ENCODE measurements around the gene FBXL17.

The FBXL17 gene

GRCh38 chr5:107887166-107887943 lies 494.5 kb downstream of the FBXL17 start:
- TF ChIP-seq TAF1 (IDR thresholded peaks at IDR 0.05; ENCODE audit: borderline replicate concordance, insufficient read depth, low read length) = no peak
- TF ChIP-seq FOXP2 (optimal IDR thresholded peaks at IDR 0.05; ENCODE audit: borderline replicate concordance, extremely low read depth, extremely low read length, insufficient read depth) = no peak
- no peak for TF ChIP-seq POLR2AphosphoS5 (IDR thresholded peaks at IDR 0.05; ENCODE audit: low read depth, low read length)
- TF ChIP-seq, protein P1, sequence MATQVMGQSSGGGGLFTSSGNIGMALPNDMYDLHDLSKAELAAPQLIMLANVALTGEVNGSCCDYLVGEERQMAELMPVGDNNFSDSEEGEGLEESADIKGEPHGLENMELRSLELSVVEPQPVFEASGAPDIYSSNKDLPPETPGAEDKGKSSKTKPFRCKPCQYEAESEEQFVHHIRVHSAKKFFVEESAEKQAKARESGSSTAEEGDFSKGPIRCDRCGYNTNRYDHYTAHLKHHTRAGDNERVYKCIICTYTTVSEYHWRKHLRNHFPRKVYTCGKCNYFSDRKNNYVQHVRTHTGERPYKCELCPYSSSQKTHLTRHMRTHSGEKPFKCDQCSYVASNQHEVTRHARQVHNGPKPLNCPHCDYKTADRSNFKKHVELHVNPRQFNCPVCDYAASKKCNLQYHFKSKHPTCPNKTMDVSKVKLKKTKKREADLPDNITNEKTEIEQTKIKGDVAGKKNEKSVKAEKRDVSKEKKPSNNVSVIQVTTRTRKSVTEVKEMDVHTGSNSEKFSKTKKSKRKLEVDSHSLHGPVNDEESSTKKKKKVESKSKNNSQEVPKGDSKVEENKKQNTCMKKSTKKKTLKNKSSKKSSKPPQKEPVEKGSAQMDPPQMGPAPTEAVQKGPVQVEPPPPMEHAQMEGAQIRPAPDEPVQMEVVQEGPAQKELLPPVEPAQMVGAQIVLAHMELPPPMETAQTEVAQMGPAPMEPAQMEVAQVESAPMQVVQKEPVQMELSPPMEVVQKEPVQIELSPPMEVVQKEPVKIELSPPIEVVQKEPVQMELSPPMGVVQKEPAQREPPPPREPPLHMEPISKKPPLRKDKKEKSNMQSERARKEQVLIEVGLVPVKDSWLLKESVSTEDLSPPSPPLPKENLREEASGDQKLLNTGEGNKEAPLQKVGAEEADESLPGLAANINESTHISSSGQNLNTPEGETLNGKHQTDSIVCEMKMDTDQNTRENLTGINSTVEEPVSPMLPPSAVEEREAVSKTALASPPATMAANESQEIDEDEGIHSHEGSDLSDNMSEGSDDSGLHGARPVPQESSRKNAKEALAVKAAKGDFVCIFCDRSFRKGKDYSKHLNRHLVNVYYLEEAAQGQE (IDR thresholded peaks at IDR 0.05; ENCODE audit: insufficient read depth in 1 of 2, low read depth in 2 of 2, low read length in 2 of 2) = no peak
- TF ChIP-seq SIN3A (IDR thresholded peaks at IDR 0.05; ENCODE audit: borderline replicate concordance, insufficient read depth, low read length) = no peak

DNA sequence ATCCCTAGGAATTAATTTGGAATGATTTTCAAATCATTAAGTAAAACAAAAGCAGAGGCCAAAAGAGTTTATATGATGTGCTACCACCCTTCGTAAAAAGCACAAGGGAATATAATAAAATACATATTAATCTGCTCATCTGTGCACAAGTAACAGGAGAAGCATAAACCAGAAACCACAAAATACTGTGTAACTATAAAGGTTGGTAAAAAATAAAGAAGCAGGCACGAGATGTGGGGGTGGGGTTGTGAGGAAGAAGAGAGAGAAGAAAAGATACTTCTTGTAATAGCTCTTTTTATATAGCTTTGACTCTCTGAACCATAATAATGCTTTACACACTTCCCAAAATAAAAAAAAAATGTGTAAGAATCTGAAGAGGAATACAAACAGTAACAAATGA lies 496.3 kb downstream of the FBXL17 start:
- TF ChIP-seq POLR2AphosphoS5 (IDR thresholded peaks at IDR 0.05; ENCODE audit: low read depth, low read length) (no peak), TAF1 (IDR thresholded peaks at IDR 0.05; ENCODE audit: borderline replicate concordance, insufficient read depth, low read length) (no peak), SIN3A (IDR thresholded peaks at IDR 0.05; ENCODE audit: borderline replicate concordance, insufficient read depth, low read length) (no peak), FOXP2 (optimal IDR thresholded peaks at IDR 0.05; ENCODE audit: borderline replicate concordance, extremely low read depth, extremely low read length, insufficient read depth) (no peak)
- TF ChIP-seq, protein P1 (IDR thresholded peaks at IDR 0.05; ENCODE audit: insufficient read depth in 1 of 2, low read depth in 2 of 2, low read length in 2 of 2) = no peak

DNA sequence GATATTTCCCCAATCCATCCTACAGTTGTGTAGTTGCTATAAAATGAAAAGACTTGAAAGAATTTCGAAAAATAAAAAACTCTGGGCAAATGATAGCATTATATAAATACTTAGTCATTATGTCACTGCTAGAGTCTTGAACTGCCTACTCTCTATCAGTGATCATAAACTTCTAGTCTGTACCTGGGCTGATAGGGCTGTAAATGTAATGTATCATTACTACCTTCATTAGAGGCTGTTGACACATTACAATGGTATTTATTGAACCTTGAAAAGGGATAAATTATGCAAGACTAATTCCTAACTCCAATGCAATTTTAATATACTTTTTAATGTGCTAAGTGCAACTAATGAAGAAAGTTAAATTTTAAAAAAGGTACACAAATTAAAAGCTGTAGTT lies 497.0 kb downstream of the FBXL17 start:
- TF ChIP-seq FOXP2 (optimal IDR thresholded peaks at IDR 0.05; ENCODE audit: borderline replicate concordance, extremely low read depth, extremely low read length, insufficient read depth) (no peak), TAF1 (IDR thresholded peaks at IDR 0.05; ENCODE audit: borderline replicate concordance, insufficient read depth, low read length) (no peak), POLR2AphosphoS5 (IDR thresholded peaks at IDR 0.05; ENCODE audit: low read depth, low read length) (no peak)

- TF ChIP-seq TAF1 (IDR thresholded peaks at IDR 0.05; ENCODE audit: borderline replicate concordance, insufficient read depth, low read length) (no peak), POLR2AphosphoS5 (IDR thresholded peaks at IDR 0.05; ENCODE audit: low read depth, low read length) (no peak), FOXP2 (optimal IDR thresholded peaks at IDR 0.05; ENCODE audit: borderline replicate concordance, extremely low read depth, extremely low read length, insufficient read depth) (no peak), SIN3A (IDR thresholded peaks at IDR 0.05; ENCODE audit: borderline replicate concordance, insufficient read depth, low read length) (no peak)
- TF ChIP-seq, protein P1 (IDR thresholded peaks at IDR 0.05; ENCODE audit: insufficient read depth in 1 of 2, low read depth in 2 of 2, low read length in 2 of 2) = no peak
Measured at GRCh38 chr5:107878661-107879060, 503.2 kb downstream of the FBXL17 start.

- no peak for TF ChIP-seq TAF1 (IDR thresholded peaks at IDR 0.05; ENCODE audit: borderline replicate concordance, insufficient read depth, low read length)
- TF ChIP-seq POLR2AphosphoS5 (IDR thresholded peaks at IDR 0.05; ENCODE audit: low read depth, low read length) = no peak
- TF ChIP-seq SIN3A (IDR thresholded peaks at IDR 0.05; ENCODE audit: borderline replicate concordance, insufficient read depth, low read length) = no peak
- TF ChIP-seq, protein P1 (IDR thresholded peaks at IDR 0.05; ENCODE audit: insufficient read depth in 1 of 2, low read depth in 2 of 2, low read length in 2 of 2) = no peak
- TF ChIP-seq FOXP2 (optimal IDR thresholded peaks at IDR 0.05; ENCODE audit: borderline replicate concordance, extremely low read depth, extremely low read length, insufficient read depth) = no peak
Measured at GRCh38 chr5:107876906-107877305, 505.0 kb downstream of the FBXL17 start.
